Lower leg skin (tissue), 3 donors: ENCODE results near the gene ZNF451.

Source experiments
- CTCF ChIP-seq, 3 donors: fragments of 450-650 bp; IDR thresholded peaks; one replicate each; pipeline ENCODE4 v1.5.1; 2016; ENCODE audit warnings: antibody characterized with exemption in 3 of 3, mild to moderate bottlenecking in 3 of 3, moderate library complexity in 2 of 3
- POLR2A ChIP-seq, 2 donors: fragments of 450-650 bp; IDR thresholded peaks; one replicate each; pipeline ENCODE4 v1.6.1; 2016 to 2017; ENCODE audit warnings: antibody characterized with exemption in 2 of 2, mild to moderate bottlenecking in 1 of 2, moderate library complexity in 1 of 2

- TF ChIP-seq CTCF (IDR thresholded peaks at IDR 0.05) (no peak), POLR2A (IDR thresholded peaks at IDR 0.05) (no peak)
These were observed 4.5 kb upstream of the ZNF451 start for GRCh38 chr6:57085471-57085870.
